Thyroid gland (tissue), 4 donors: ENCODE data around the gene MPPE1. TPM values are rescaled to one million over a fixed set of nuclear protein-coding genes. Genes with fewer than 3 reads are reported as not detected.

Source experiments
- DNase-seq, 2 donors: peaks; one replicate each; pipeline ENCODE4 v3.0.0-alpha.2; 2019
- H3K27ac ChIP-seq, 3 donors: fragments of 200-600 bp; sonication (generic); 1 replicate in 2 of 3; 2 replicates in 1 of 3; pipeline ENCODE4 v1.5.1; 2016 to 2019; ENCODE audit warnings: mild to moderate bottlenecking in 1 of 3, moderate library complexity in 1 of 3
- H3K27me3 ChIP-seq: fragments of 200-600 bp; sonication (generic); one replicate; pipeline ENCODE4 v1.5.1; 2019
- H3K36me3 ChIP-seq, 2 donors: fragments of 200-600 bp; sonication (generic); one replicate each; pipeline ENCODE4 v1.5.1; 2016 to 2019
- H3K4me1 ChIP-seq, 2 donors: fragments of 200-600 bp; sonication (generic); one replicate each; pipeline ENCODE4 v1.5.1; 2017 to 2019
- H3K4me3 ChIP-seq, 3 donors: fragments of 200-600 bp; sonication (generic); replicated peaks in 1 of 3; 1 replicate in 2 of 3; 2 replicates in 1 of 3; pipeline ENCODE4 v1.5.1; 2016; ENCODE audit warnings: mild to moderate bottlenecking in 1 of 3
- H3K9me3 ChIP-seq: fragments of 200-600 bp; sonication (generic); one replicate; pipeline ENCODE4 v1.5.1; 2017
- POLR2A ChIP-seq, 2 donors: fragments of 450-650 bp; IDR thresholded peaks; one replicate each; pipeline ENCODE4 v1.6.1; 2017; ENCODE audit warnings: antibody characterized with exemption in 2 of 2, mild to moderate bottlenecking in 2 of 2, moderate library complexity in 1 of 2
- WGBS, 2 donors: methylation state at CpG; one replicate each; pipeline ENCODE4 v1.1.5; 2017; 5-methylcytosine and 5-hydroxymethylcytosine counted together
- intact Hi-C: fragments of 100-400 bp; cut with DNase I; formaldehyde crosslinking; loops from one replicate; pipeline ENCODE4 v1.15.1; 2023
- total RNA-seq, 4 donors: library from RNA; depleted of rRNA; stranded (reverse); fragments of >200 nt; gene quantifications; one replicate each; pipeline ENCODE4 v1.2.3, GENCODE V29; 2016
- TF ChIP-seq, protein P1 (sequence below), 6 experiments: fragments of 200-600 bp in 3 of 6; fragments of 450-650 bp in 3 of 6; sonication (generic) in 3 of 6; IDR thresholded peaks; one replicate each; pipeline ENCODE4 v1.5.1; 2016 to 2019; ENCODE audit warnings: antibody characterized with exemption in 6 of 6, mild to moderate bottlenecking in 2 of 6, inconsistent platforms in 1 of 6, moderate library complexity in 1 of 6

MPPE1 gene
- total RNA-seq, 4 donors from 2014 or later, result 50.0 to 111 (median 76.7) TPM

DNA sequence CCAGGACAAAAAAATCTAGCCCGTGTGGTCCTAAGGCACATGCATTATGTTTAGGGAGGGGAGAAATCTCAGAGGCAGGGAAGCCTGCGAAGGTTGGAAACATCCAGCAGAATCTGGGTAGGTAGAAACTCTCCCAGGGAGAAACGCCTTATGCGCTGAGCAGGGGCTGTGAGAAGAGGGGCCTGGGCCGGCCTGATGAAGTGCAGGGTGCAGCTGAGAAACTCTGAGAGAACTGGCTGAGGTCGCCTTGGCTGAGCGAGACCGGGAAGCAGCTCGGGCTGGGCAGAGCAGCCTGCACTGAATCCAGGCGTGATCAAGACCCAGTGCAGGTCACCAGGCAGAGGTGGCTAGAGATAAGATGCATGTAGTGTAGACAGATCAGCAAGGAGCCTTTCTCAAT lies 41.8 kb downstream of the MPPE1 start:
- peaks cover 7 to 25% of the 10 kb centered on the region in 2 donors for H3K4me1 ChIP-seq
- WGBS, 2 donors, result 69 to 85% methylated on average over 8 to 10 of the region's 10 CpGs
- TF ChIP-seq, protein P1, sequence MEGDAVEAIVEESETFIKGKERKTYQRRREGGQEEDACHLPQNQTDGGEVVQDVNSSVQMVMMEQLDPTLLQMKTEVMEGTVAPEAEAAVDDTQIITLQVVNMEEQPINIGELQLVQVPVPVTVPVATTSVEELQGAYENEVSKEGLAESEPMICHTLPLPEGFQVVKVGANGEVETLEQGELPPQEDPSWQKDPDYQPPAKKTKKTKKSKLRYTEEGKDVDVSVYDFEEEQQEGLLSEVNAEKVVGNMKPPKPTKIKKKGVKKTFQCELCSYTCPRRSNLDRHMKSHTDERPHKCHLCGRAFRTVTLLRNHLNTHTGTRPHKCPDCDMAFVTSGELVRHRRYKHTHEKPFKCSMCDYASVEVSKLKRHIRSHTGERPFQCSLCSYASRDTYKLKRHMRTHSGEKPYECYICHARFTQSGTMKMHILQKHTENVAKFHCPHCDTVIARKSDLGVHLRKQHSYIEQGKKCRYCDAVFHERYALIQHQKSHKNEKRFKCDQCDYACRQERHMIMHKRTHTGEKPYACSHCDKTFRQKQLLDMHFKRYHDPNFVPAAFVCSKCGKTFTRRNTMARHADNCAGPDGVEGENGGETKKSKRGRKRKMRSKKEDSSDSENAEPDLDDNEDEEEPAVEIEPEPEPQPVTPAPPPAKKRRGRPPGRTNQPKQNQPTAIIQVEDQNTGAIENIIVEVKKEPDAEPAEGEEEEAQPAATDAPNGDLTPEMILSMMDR (IDR thresholded peaks at IDR 0.05), result no peak
- no peak for TF ChIP-seq POLR2A (IDR thresholded peaks at IDR 0.05)
- no peaks in the 10 kb centered on the region for H3K9me3 ChIP-seq
- no peak overlapping the region for H3K4me3 ChIP-seq
- no peak overlapping the region for H3K27ac ChIP-seq
- no peaks in the 10 kb centered on the region for H3K27me3 ChIP-seq
- no peak for DNase-seq
- intact Hi-C loops, result no loop called here
- H3K36me3 ChIP-seq, result no peaks in the 10 kb centered on the region

DNA sequence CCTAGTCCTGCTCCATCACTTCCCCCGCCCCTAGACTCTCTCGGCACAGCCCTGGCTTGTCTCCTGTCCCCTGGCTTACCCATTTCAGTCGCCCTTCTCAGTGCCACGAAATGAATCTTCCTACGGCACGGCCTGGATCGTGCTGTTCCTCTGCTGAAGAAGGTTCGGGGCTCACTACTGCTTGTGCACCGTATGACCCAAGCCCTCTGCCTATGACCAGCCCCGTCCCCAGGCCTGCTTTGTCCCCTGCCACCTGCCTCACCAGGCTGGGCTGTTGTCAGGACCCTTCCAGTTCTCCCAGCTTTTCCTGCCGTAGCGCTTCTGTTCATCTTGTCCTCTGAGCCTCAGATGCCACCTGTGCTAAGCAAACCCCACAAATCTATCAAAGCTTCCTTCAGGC lies 43.0 kb downstream of the MPPE1 start:
- Histone ChIP-seq H3K4me1 (peaks cover 11 to 37% of the 10 kb centered on the region in 2 donors), H3K36me3 (no peaks in the 10 kb centered on the region), H3K4me3 (no peak overlapping the region), H3K9me3 (no peaks in the 10 kb centered on the region), H3K27ac (no peak overlapping the region), H3K27me3 (no peaks in the 10 kb centered on the region)
- intact Hi-C loops, result no loop called here
- WGBS, 2 donors, result 97% methylated on average over 12 of the region's 12 CpGs
- DNase-seq, result no peak
- TF ChIP-seq, protein P1 (IDR thresholded peaks at IDR 0.05), result no peak
- no peak for TF ChIP-seq POLR2A (IDR thresholded peaks at IDR 0.05)

DNA sequence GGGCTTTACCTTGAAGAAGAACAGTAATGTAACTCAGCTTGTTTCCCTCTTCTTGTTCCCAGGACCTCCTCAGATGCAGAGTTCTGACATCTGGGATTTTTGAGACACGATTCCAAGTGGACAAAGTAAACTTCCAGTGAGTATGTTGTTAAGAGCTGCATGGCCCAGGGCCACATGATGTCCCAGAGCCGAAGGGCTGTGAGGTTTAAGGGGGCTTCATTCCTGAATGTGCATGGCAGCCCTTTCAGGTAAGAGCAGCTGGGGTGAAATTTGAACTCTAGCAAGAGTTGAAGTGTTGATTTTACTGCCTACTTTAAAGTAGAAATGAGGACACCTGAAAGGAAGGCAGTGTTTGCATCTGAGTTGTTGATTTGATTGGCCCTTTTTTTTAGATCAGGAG lies 43.6 kb downstream of the MPPE1 start:
- Histone ChIP-seq H3K4me3 (no peak overlapping the region), H3K27me3 (no peaks in the 10 kb centered on the region), H3K36me3 (no peaks in the 10 kb centered on the region), H3K27ac (no peak overlapping the region), H3K9me3 (no peaks in the 10 kb centered on the region), H3K4me1 (peaks cover 12 to 43% of the 10 kb centered on the region in 2 donors)
- WGBS, 2 donors, result 36 to 52% methylated on average over 2 of the region's 2 CpGs
- TF ChIP-seq POLR2A (IDR thresholded peaks at IDR 0.05), result no peak
- TF ChIP-seq, protein P1 (IDR thresholded peaks at IDR 0.05), result no peak
- intact Hi-C loops, result no loop called here
- no peak for DNase-seq

DNA sequence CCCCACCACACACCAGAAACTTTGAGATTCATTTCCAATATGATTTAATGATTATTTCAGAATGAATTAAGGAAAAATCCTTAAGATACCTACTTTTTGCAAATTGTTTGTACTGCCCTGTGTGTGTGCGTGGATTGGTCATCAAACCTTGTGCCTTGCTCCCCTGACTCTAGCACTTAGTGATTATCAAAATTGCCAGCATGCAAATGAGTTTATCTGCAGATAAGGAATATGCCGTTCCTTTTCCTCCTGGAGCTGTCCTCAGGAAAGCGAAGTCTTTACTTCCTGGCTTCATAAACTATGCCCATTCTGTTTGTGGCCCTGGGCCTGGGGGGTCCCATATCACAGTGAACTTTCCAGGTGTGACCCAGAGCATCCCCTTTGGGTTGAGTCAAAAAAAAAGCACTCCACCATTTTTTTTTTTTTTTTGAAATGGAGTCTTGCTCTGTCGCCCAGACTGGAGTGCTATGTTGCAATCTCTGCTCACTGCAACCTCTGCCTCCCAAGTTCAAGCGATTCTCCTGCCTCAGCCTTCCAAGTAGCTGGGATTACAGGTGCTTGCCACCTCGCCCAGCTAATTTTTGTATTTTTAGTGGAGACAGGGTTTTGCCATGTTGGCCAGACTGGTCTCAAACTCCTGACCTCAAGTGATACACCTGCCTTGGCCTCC lies 45.5 kb downstream of the MPPE1 start:
- 82 to 83% methylated on average over 6 of the region's 6 CpGs for WGBS, 2 donors
- Histone ChIP-seq H3K4me1 (peaks cover 30 to 59% of the 10 kb centered on the region in 2 donors), H3K36me3 (no peaks in the 10 kb centered on the region)

More for the DNA sequence above, 45.5 kb downstream of the MPPE1 start:
- H3K9me3 ChIP-seq, result no peaks in the 10 kb centered on the region
- intact Hi-C loops, result no loop called here
- H3K27ac ChIP-seq, result peak overlapping the region in 2 of 3 donors; percentile 32 to 86
- H3K4me3 ChIP-seq, result no peak overlapping the region
- H3K27me3 ChIP-seq, result no peaks in the 10 kb centered on the region
- TF ChIP-seq, protein P1 (IDR thresholded peaks at IDR 0.05), result no peak
- no peak for TF ChIP-seq POLR2A (IDR thresholded peaks at IDR 0.05)
- DNase-seq, result peak in 1 of 2 donors; percentile 20
